Activated CD8-positive, alpha-beta memory T cell treated with anti-CD3 and anti-CD28 coated beads for 4 hours (primary cell): Measurements from ENCODE around the gene PARP3.
"Not testable (repeated sequence)": the region's sequence is repeated elsewhere in the genome, so short reads cannot be mapped to it uniquely, and the experiment has no call there.

Experiments used
- DNase-seq, 2 donors: peaks; one replicate each; pipeline ENCODE4 v3.0.0-alpha.2; 2020; ENCODE audit warnings: low read depth in 2 of 2

The PARP3 gene

GRCh38 chr3:51941798-51942602 is at the start of gene PARP3, which contains the start of gene RRP9:
Gene PARP3 (plus strand): TSS chr3:51942363. CDS start chr3:51943356, 993 bp downstream.
Gene RRP9 (minus strand): TSS chr3:51941904. CDS start chr3:51941867, 37 bp downstream.
- peak; percentile 99 for DNase-seq

- DNase-seq = no peak
Observed at GRCh38 chr3:51894391-51894790, 47.8 kb upstream of the PARP3 start.

- no peak for DNase-seq
Observed at GRCh38 chr3:51894939-51895338, 47.2 kb upstream of the PARP3 start.

GRCh38 chr3:51896607-51897305 is 45.4 kb upstream of the PARP3 start:
- no peak for DNase-seq

GRCh38 chr3:51897391-51897790 is 44.8 kb upstream of the PARP3 start:
- no peak for DNase-seq

- not testable (repeated sequence) for DNase-seq
Observed at GRCh38 chr3:51900043-51900442, 42.1 kb upstream of the PARP3 start.

- not testable (repeated sequence) for DNase-seq
Observed at GRCh38 chr3:51902361-51902760, 39.8 kb upstream of the PARP3 start.

GRCh38 chr3:51904034-51904823 is 37.9 kb upstream of the PARP3 start:
- no peak for DNase-seq

GRCh38 chr3:51908026-51908425 is 34.1 kb upstream of the PARP3 start:
- no peak for DNase-seq

GRCh38 chr3:51916418-51916817 is 25.7 kb upstream of the PARP3 start:
- no peak for DNase-seq

- no peak for DNase-seq
Observed at GRCh38 chr3:51921081-51921578, 21.0 kb upstream of the PARP3 start.

- no peak for DNase-seq
Observed at GRCh38 chr3:51927061-51927977, 14.8 kb upstream of the PARP3 start.

- no peak for DNase-seq
Observed at GRCh38 chr3:51928438-51928837, 13.7 kb upstream of the PARP3 start.

GRCh38 chr3:51928981-51929380 is 13.2 kb upstream of the PARP3 start:
- not testable (repeated sequence) for DNase-seq

GRCh38 chr3:51929420-51930003 is 12.7 kb upstream of the PARP3 start:
- no peak for DNase-seq

- DNase-seq = no peak
Observed at GRCh38 chr3:51930439-51930838, 11.7 kb upstream of the PARP3 start.

- no peak for DNase-seq
Observed at GRCh38 chr3:51931756-51932155, 10.4 kb upstream of the PARP3 start.

GRCh38 chr3:51932471-51933370 is 9.4 kb upstream of the PARP3 start:
- DNase-seq = no peak

GRCh38 chr3:51933471-51934138 is 8.6 kb upstream of the PARP3 start:
- no peak for DNase-seq
